ENCODE results near the gene PIGR.

Gene PIGR

GRCh38 chr1:206911064-206911663 is 35.1 kb downstream of the PIGR start:
- TF ChIP-seq ZNF565 (CRISPR knock-in tag; conservative IDR thresholded peaks at IDR 0.05; ENCODE audit: low read depth) (no peak), RARB (CRISPR knock-in tag; IDR thresholded peaks at IDR 0.05) (no peak), ZC3H10 (CRISPR knock-in tag; IDR thresholded peaks at IDR 0.05) (no peak), GLIS3 (CRISPR knock-in tag; IDR thresholded peaks at IDR 0.05) (no peak), OSR1 (CRISPR knock-in tag; IDR thresholded peaks at IDR 0.05) (no peak), CSDC2 (CRISPR knock-in tag; IDR thresholded peaks at IDR 0.05) (no peak), ZNF70 (CRISPR knock-in tag; IDR thresholded peaks at IDR 0.05) (no peak), ESRRG (CRISPR knock-in tag; IDR thresholded peaks at IDR 0.05) (no peak)
- TF ChIP-seq, protein P1, sequence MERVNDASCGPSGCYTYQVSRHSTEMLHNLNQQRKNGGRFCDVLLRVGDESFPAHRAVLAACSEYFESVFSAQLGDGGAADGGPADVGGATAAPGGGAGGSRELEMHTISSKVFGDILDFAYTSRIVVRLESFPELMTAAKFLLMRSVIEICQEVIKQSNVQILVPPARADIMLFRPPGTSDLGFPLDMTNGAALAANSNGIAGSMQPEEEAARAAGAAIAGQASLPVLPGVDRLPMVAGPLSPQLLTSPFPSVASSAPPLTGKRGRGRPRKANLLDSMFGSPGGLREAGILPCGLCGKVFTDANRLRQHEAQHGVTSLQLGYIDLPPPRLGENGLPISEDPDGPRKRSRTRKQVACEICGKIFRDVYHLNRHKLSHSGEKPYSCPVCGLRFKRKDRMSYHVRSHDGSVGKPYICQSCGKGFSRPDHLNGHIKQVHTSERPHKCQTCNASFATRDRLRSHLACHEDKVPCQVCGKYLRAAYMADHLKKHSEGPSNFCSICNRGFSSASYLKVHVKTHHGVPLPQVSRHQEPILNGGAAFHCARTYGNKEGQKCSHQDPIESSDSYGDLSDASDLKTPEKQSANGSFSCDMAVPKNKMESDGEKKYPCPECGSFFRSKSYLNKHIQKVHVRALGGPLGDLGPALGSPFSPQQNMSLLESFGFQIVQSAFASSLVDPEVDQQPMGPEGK (CRISPR knock-in tag; IDR thresholded peaks at IDR 0.05; ENCODE audit: borderline replicate concordance): no peak
- ATAC-seq: peak; percentile 70

DNA sequence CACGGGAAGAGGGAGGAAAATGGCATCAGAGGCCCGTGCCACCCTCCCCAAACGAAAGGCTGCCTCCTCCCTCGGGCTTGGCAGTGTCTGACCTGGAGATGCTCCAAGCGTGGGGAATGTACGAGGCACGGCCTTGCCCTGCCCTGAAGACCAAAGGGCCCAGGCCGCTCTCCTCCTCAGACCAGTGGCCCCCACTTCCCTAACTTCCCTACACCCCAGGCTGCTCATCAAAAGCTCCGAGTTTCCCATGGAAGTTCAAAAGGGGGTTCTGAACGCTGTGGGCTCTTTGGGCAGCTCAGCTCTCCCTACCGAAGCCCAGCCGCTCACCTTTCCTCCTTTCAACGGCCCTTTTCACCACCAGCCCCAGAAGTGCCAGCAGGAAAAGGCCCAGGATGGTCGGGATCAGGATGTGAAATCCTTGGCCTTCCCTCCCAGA is 36.4 kb downstream of the PIGR start:
- ATAC-seq: no peak; the same call in 1 of the 3 replicates
- TF ChIP-seq, protein P2, sequence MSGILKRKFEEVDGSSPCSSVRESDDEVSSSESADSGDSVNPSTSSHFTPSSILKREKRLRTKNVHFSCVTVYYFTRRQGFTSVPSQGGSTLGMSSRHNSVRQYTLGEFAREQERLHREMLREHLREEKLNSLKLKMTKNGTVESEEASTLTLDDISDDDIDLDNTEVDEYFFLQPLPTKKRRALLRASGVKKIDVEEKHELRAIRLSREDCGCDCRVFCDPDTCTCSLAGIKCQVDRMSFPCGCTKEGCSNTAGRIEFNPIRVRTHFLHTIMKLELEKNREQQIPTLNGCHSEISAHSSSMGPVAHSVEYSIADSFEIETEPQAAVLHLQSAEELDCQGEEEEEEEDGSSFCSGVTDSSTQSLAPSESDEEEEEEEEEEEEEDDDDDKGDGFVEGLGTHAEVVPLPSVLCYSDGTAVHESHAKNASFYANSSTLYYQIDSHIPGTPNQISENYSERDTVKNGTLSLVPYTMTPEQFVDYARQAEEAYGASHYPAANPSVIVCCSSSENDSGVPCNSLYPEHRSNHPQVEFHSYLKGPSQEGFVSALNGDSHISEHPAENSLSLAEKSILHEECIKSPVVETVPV (CRISPR knock-in tag; IDR thresholded peaks at IDR 0.05): no peak
- no peak for TF ChIP-seq ZFP3 (CRISPR knock-in tag; IDR thresholded peaks at IDR 0.05)
- TF ChIP-seq PPARA (CRISPR knock-in tag; IDR thresholded peaks at IDR 0.05; ENCODE audit: borderline replicate concordance): no peak
- TF ChIP-seq ZNF70 (CRISPR knock-in tag; IDR thresholded peaks at IDR 0.05): no peak
- no peak for TF ChIP-seq ESRRG (CRISPR knock-in tag; IDR thresholded peaks at IDR 0.05)
- TF ChIP-seq CREB5 (CRISPR knock-in tag; IDR thresholded peaks at IDR 0.05; ENCODE audit: low read depth): no peak
- no peak for TF ChIP-seq GLIS3 (CRISPR knock-in tag; IDR thresholded peaks at IDR 0.05)
- no peak for TF ChIP-seq ISL1 (CRISPR knock-in tag; IDR thresholded peaks at IDR 0.05)
- no peak for TF ChIP-seq RARB (CRISPR knock-in tag; IDR thresholded peaks at IDR 0.05)
- TF ChIP-seq ZFP30 (CRISPR knock-in tag; IDR thresholded peaks at IDR 0.05): no peak
- no peak for TF ChIP-seq TOX (CRISPR knock-in tag; IDR thresholded peaks at IDR 0.05; ENCODE audit: borderline replicate concordance)
- no peak for TF ChIP-seq ARNTL (CRISPR knock-in tag; IDR thresholded peaks at IDR 0.05; ENCODE audit: borderline replicate concordance, low read depth)
- TF ChIP-seq ZC3H10 (CRISPR knock-in tag; IDR thresholded peaks at IDR 0.05): no peak
- TF ChIP-seq TCF4 (CRISPR knock-in tag; IDR thresholded peaks at IDR 0.05; ENCODE audit: borderline replicate concordance): no peak
- no peak for TF ChIP-seq OSR1 (CRISPR knock-in tag; IDR thresholded peaks at IDR 0.05)
- TF ChIP-seq, protein P1 (CRISPR knock-in tag; IDR thresholded peaks at IDR 0.05; ENCODE audit: borderline replicate concordance): no peak
- no peak for TF ChIP-seq ZNF565 (CRISPR knock-in tag; conservative IDR thresholded peaks at IDR 0.05; ENCODE audit: low read depth)
- TF ChIP-seq, protein P3, sequence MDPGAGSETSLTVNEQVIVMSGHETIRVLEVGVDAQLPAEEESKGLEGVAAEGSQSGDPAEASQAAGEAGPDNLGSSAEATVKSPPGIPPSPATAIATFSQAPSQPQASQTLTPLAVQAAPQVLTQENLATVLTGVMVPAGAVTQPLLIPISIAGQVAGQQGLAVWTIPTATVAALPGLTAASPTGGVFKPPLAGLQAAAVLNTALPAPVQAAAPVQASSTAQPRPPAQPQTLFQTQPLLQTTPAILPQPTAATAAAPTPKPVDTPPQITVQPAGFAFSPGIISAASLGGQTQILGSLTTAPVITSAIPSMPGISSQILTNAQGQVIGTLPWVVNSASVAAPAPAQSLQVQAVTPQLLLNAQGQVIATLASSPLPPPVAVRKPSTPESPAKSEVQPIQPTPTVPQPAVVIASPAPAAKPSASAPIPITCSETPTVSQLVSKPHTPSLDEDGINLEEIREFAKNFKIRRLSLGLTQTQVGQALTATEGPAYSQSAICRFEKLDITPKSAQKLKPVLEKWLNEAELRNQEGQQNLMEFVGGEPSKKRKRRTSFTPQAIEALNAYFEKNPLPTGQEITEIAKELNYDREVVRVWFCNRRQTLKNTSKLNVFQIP (CRISPR knock-in tag; IDR thresholded peaks at IDR 0.05; ENCODE audit: borderline replicate concordance, low read depth): no peak
- TF ChIP-seq ZNF8 (CRISPR knock-in tag; IDR thresholded peaks at IDR 0.05): no peak
- TF ChIP-seq CSDC2 (CRISPR knock-in tag; IDR thresholded peaks at IDR 0.05): no peak

DNA sequence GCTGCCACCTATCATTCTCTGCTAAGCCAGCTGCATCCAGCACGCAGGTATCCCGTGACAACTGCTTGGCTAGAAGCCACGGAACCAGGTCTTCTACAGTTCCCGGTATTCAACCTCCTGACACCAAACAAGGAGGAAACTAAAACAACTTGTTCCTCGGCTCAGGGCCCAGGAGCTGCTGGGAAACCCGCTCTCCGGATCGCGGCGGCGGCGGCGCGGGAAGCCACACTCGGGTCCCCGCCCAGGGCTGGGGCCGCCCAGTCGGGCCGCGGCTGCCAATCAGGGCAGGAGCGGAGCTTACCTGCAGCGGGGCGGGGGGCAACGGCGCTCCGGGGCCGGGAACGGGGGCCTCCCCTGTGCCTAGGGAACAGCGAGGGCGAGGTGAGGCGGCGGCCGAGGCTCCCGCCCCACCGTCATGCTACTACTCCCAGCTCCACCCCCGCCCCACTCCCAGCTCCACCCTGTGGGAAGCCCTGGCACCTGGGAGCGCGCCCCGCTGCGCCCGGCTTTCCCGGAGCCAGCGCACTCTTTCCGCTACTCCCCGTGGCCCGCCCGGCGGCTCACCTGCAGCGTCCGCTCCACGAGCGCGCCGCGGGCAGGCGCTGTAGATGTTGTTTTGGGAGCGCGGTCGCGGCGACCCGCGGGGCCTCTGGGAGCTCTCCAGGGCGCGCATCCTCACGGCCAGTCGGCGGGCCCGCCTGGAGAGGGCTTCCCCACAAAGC is 36.9 kb downstream of the PIGR start:
- ATAC-seq: peak; percentile 42
- TF ChIP-seq ARNTL (CRISPR knock-in tag; IDR thresholded peaks at IDR 0.05; ENCODE audit: borderline replicate concordance, low read depth): no peak
- TF ChIP-seq ZC3H10 (CRISPR knock-in tag; IDR thresholded peaks at IDR 0.05): no peak
- no peak for TF ChIP-seq SNAI2 (CRISPR knock-in tag; IDR thresholded peaks at IDR 0.05)
- no peak for TF ChIP-seq ZFP3 (CRISPR knock-in tag; IDR thresholded peaks at IDR 0.05)
- TF ChIP-seq, protein P2 (CRISPR knock-in tag; IDR thresholded peaks at IDR 0.05): no peak
- TF ChIP-seq ZFP30 (CRISPR knock-in tag; IDR thresholded peaks at IDR 0.05): no peak
- no peak for TF ChIP-seq ZNF70 (CRISPR knock-in tag; IDR thresholded peaks at IDR 0.05)

All from SK-N-SH treated with all-trans-retinoic acid at 6 μM for 48 hours (cell line).